Mesenchymal stem cell (in vitro differentiated cells and primary cell): ENCODE measurements around the gene FCGR2B.

Experiments used
- DNase-seq: peaks from one replicate; pipeline ENCODE4 v3.0.0-alpha.2; 2013
- H2AFZ ChIP-seq: one replicate; pipeline ENCODE4 v1.6.1; 2013; ENCODE audit warnings: low read depth, mild to moderate bottlenecking, control low read depth, inconsistent platforms, low read length, moderate library complexity
- H2AK5ac ChIP-seq: 2 replicates; pipeline ENCODE4 v1.6.1; 2013; ENCODE audit warnings: low read length, moderate library complexity, mild to moderate bottlenecking, inconsistent platforms; ENCODE audit not compliant: severe bottlenecking
- H2BK120ac ChIP-seq: one replicate; pipeline ENCODE4 v1.6.1; 2013; ENCODE audit warnings: low read depth, mild to moderate bottlenecking, inconsistent platforms, low read length, moderate library complexity
- H2BK12ac ChIP-seq, 2 experiments: one replicate each; pipeline ENCODE4 v1.6.1; 2013; ENCODE audit warnings: inconsistent platforms in 2 of 2, low read length in 2 of 2, mild to moderate bottlenecking in 2 of 2, moderate library complexity in 2 of 2, control low read depth in 1 of 2
- H2BK15ac ChIP-seq: one replicate; pipeline ENCODE4 v1.6.1; 2013; ENCODE audit warnings: mild to moderate bottlenecking, low read depth, inconsistent platforms; ENCODE audit not compliant: poor library complexity, severe bottlenecking
- H2BK5ac ChIP-seq: 2 replicates; pipeline ENCODE4 v1.6.1; 2013; ENCODE audit warnings: low read depth, mild to moderate bottlenecking, low read length, control low read depth, inconsistent platforms; ENCODE audit not compliant: poor library complexity, severe bottlenecking
- H3K14ac ChIP-seq, 2 experiments: one replicate each; pipeline ENCODE4 v1.6.1; 2013; ENCODE audit warnings: inconsistent platforms in 2 of 2, low read length in 2 of 2, control low read depth in 1 of 2, mild to moderate bottlenecking in 1 of 2, moderate library complexity in 1 of 2
- H3K18ac ChIP-seq, 2 experiments: one replicate each; pipeline ENCODE4 v1.6.1; 2013; ENCODE audit warnings: inconsistent platforms in 2 of 2, low read length in 2 of 2, control low read depth in 1 of 2, low read depth in 1 of 2, mild to moderate bottlenecking in 1 of 2
- H3K23ac ChIP-seq, 2 experiments: one replicate each; pipeline ENCODE4 v1.6.1; 2013; ENCODE audit warnings: inconsistent platforms in 2 of 2, low read length in 2 of 2, mild to moderate bottlenecking in 2 of 2, moderate library complexity in 2 of 2, control low read depth in 1 of 2
- H3K27ac ChIP-seq: 2 replicates; pipeline ENCODE4 v1.5.1; 2013; ENCODE audit warnings: mild to moderate bottlenecking, moderate library complexity, low read length, control low read depth, inconsistent platforms; ENCODE audit not compliant: poor library complexity, severe bottlenecking
- H3K27me3 ChIP-seq, 2 experiments: 2 replicates each; pipeline versions ENCODE4 v1.6.1 to v1.7.0; 2013; ENCODE audit warnings: low read length in 2 of 2, mild to moderate bottlenecking in 2 of 2, moderate library complexity in 2 of 2, control low read depth in 1 of 2, inconsistent platforms in 1 of 2; ENCODE audit not compliant: control insufficient read depth in 1 of 2, insufficient read depth in 1 of 2
- H3K36me3 ChIP-seq, 2 experiments: 2 replicates each; pipeline versions ENCODE4 v1.6.1 to v1.7.0; 2013; ENCODE audit warnings: low read length in 2 of 2, control low read depth in 1 of 2, inconsistent platforms in 1 of 2, low read depth in 1 of 2, mild to moderate bottlenecking in 1 of 2; ENCODE audit not compliant: insufficient read depth in 2 of 2, control insufficient read depth in 1 of 2
- H3K4ac ChIP-seq, 2 experiments: one replicate each; pipeline ENCODE4 v1.6.1; 2013; ENCODE audit warnings: inconsistent platforms in 2 of 2, low read length in 2 of 2, mild to moderate bottlenecking in 2 of 2, moderate library complexity in 2 of 2, control low read depth in 1 of 2, low read depth in 1 of 2
- H3K4me1 ChIP-seq: 2 replicates; pipeline ENCODE4 v1.6.1; 2013; ENCODE audit warnings: low read depth, low read length, control low read depth; ENCODE audit not compliant: control insufficient read depth, insufficient read depth
- H3K4me2 ChIP-seq: 2 replicates; pipeline ENCODE4 v1.6.1; 2013; ENCODE audit warnings: low read length, mild to moderate bottlenecking, inconsistent platforms; ENCODE audit not compliant: poor library complexity, severe bottlenecking
- H3K4me3 ChIP-seq, 2 experiments: 2 replicates each; pipeline versions ENCODE4 v1.5.1 to v1.7.0; 2013; ENCODE audit warnings: low read length in 2 of 2, mild to moderate bottlenecking in 2 of 2, control low read depth in 1 of 2, low read depth in 1 of 2; ENCODE audit not compliant: insufficient read depth in 1 of 2
- H3K79me1 ChIP-seq: replicated peaks from 2 replicates; pipeline ENCODE4 v1.6.1; 2013; ENCODE audit warnings: mild to moderate bottlenecking, control low read depth, low read length, inconsistent platforms; ENCODE audit not compliant: poor library complexity, severe bottlenecking
- H3K9ac ChIP-seq: 2 replicates; pipeline ENCODE4 v1.7.0; 2013; ENCODE audit warnings: mild to moderate bottlenecking, low read length, moderate library complexity
- H3K9me3 ChIP-seq: 2 replicates; pipeline ENCODE4 v1.7.0; 2013; ENCODE audit warnings: mild to moderate bottlenecking, low read length; ENCODE audit not compliant: control insufficient read depth
- H4K8ac ChIP-seq: one replicate; pipeline ENCODE4 v1.6.1; 2013; ENCODE audit warnings: inconsistent platforms, mild to moderate bottlenecking, low read length, moderate library complexity
- H4K91ac ChIP-seq: one replicate; pipeline ENCODE4 v1.6.1; 2013; ENCODE audit warnings: mild to moderate bottlenecking, low read length, inconsistent platforms
- WGBS: methylation state at CpG from one replicate; pipeline ENCODE4 v1.1.7; 2013; ENCODE audit warnings: mixed read lengths; 5-methylcytosine and 5-hydroxymethylcytosine counted together

Gene FCGR2B

GRCh38 chr1:161710560-161710959 lies 47.6 kb downstream of the FCGR2B start:
- no peak overlapping the region for H3K4me2 ChIP-seq
- H3K79me1 ChIP-seq, result no peaks in the 10 kb centered on the region
- H3K23ac ChIP-seq, result no peak overlapping the region
- no peak overlapping the region for H4K8ac ChIP-seq
- no peaks in the 10 kb centered on the region for H3K36me3 ChIP-seq
- no peak overlapping the region for H2BK5ac ChIP-seq
- no peak overlapping the region for H3K4me3 ChIP-seq
- no peaks in the 10 kb centered on the region for H3K4me1 ChIP-seq
- H2AK5ac ChIP-seq, result no peak overlapping the region
- no peak overlapping the region for H3K9ac ChIP-seq
- peaks cover 0 to 59% of the 10 kb centered on the region in 2 experiments for H3K27me3 ChIP-seq
- no peak overlapping the region for H2AFZ ChIP-seq
- H3K18ac ChIP-seq, result no peak overlapping the region
- no peak overlapping the region for H3K27ac ChIP-seq
- WGBS, result 93% methylated on average over 4 of the region's 4 CpGs
- no peak overlapping the region for H4K91ac ChIP-seq
- H3K9me3 ChIP-seq, result no peaks in the 10 kb centered on the region
- H2BK15ac ChIP-seq, result no peak overlapping the region
- H3K4ac ChIP-seq, result no peak overlapping the region
- H2BK120ac ChIP-seq, result no peak overlapping the region
- no peak for DNase-seq
- H2BK12ac ChIP-seq, result no peak overlapping the region
- no peak overlapping the region for H3K14ac ChIP-seq

- no peak for DNase-seq
- no peak overlapping the region for H2BK5ac ChIP-seq
- H2AK5ac ChIP-seq, result no peak overlapping the region
- peaks cover 0 to 47% of the 10 kb centered on the region in 2 experiments for H3K27me3 ChIP-seq
- no peak overlapping the region for H2AFZ ChIP-seq
- no peak overlapping the region for H3K4me3 ChIP-seq
- H3K27ac ChIP-seq, result no peak overlapping the region
- no peak overlapping the region for H3K14ac ChIP-seq
- WGBS, result 81% methylated on average over 8 of the region's 8 CpGs
- no peak overlapping the region for H3K4ac ChIP-seq
- H4K8ac ChIP-seq, result no peak overlapping the region
- H3K23ac ChIP-seq, result no peak overlapping the region
- no peaks in the 10 kb centered on the region for H3K4me1 ChIP-seq
- no peaks in the 10 kb centered on the region for H3K79me1 ChIP-seq
- no peak overlapping the region for H4K91ac ChIP-seq
- H3K9ac ChIP-seq, result no peak overlapping the region
- no peak overlapping the region for H3K18ac ChIP-seq
- H2BK120ac ChIP-seq, result no peak overlapping the region
- no peak overlapping the region for H2BK12ac ChIP-seq
- no peak overlapping the region for H2BK15ac ChIP-seq
- no peaks in the 10 kb centered on the region for H3K36me3 ChIP-seq
- H3K4me2 ChIP-seq, result no peak overlapping the region
- no peaks in the 10 kb centered on the region for H3K9me3 ChIP-seq
Measured at GRCh38 chr1:161718559-161719324, 55.8 kb downstream of the FCGR2B start.

- H3K27me3 ChIP-seq, result peaks cover 0 to 46% of the 10 kb centered on the region in 2 experiments
- no peak for DNase-seq
- WGBS, result 100% methylated on average over 1 of the region's 1 CpG
Measured at GRCh38 chr1:161719325-161719611, 56.3 kb downstream of the FCGR2B start.

GRCh38 chr1:161720422-161720821 lies 57.5 kb downstream of the FCGR2B start:
- H2BK12ac ChIP-seq, result no peak overlapping the region
- no peaks in the 10 kb centered on the region for H3K79me1 ChIP-seq
- H2BK5ac ChIP-seq, result no peak overlapping the region
- peaks cover 0 to 52% of the 10 kb centered on the region in 2 experiments for H3K27me3 ChIP-seq
- H3K4ac ChIP-seq, result no peak overlapping the region
- no peak overlapping the region for H2BK15ac ChIP-seq
- no peak overlapping the region for H2BK120ac ChIP-seq
- DNase-seq, result no peak
- no peak overlapping the region for H3K4me2 ChIP-seq
- H3K9ac ChIP-seq, result no peak overlapping the region
- no peak overlapping the region for H4K8ac ChIP-seq
- H3K27ac ChIP-seq, result no peak overlapping the region
- no peak overlapping the region for H3K4me3 ChIP-seq
- 43% methylated on average over 1 of the region's 1 CpG for WGBS
- no peak overlapping the region for H2AK5ac ChIP-seq
- H3K9me3 ChIP-seq, result no peaks in the 10 kb centered on the region
- no peak overlapping the region for H4K91ac ChIP-seq
- no peak overlapping the region for H2AFZ ChIP-seq
- H3K4me1 ChIP-seq, result no peaks in the 10 kb centered on the region
- no peak overlapping the region for H3K18ac ChIP-seq
- H3K23ac ChIP-seq, result no peak overlapping the region
- no peaks in the 10 kb centered on the region for H3K36me3 ChIP-seq
- no peak overlapping the region for H3K14ac ChIP-seq

More at GRCh38 chr1:161719325-161719611, 56.3 kb downstream of the FCGR2B start:
- Histone ChIP-seq H3K9ac (no peak overlapping the region), H3K18ac (no peak overlapping the region), H4K8ac (no peak overlapping the region), H2BK120ac (no peak overlapping the region), H2BK5ac (no peak overlapping the region), H3K36me3 (no peaks in the 10 kb centered on the region), H3K4ac (no peak overlapping the region), H3K4me1 (no peaks in the 10 kb centered on the region), H2AFZ (no peak overlapping the region), H2BK12ac (no peak overlapping the region), H3K4me2 (no peak overlapping the region), H2AK5ac (no peak overlapping the region), H3K14ac (no peak overlapping the region), H3K23ac (no peak overlapping the region), H2BK15ac (no peak overlapping the region), H4K91ac (no peak overlapping the region), H3K79me1 (no peaks in the 10 kb centered on the region), H3K9me3 (no peaks in the 10 kb centered on the region), H3K4me3 (no peak overlapping the region), H3K27ac (no peak overlapping the region)
